Sigmoid colon (tissue), 7 donors: Measurements from ENCODE around the gene CAMSAP2. TPM values are rescaled to one million over a fixed set of nuclear protein-coding genes. Genes with fewer than 3 reads are reported as not detected.
"Not testable (repeated sequence)": the region's sequence is repeated elsewhere in the genome, so short reads cannot be mapped to it uniquely, and the experiment has no call there.

Source experiments
- DNase-seq: peaks from one replicate; pipeline ENCODE4 v3.0.0-alpha.2; 2019
- H3K27ac ChIP-seq, 4 donors: fragments of 200-600 bp; sonication (generic); one replicate each; pipeline ENCODE4 v1.5.1; 2016 to 2019; ENCODE audit warnings: mild to moderate bottlenecking in 1 of 4
- H3K27me3 ChIP-seq, 3 donors: fragments of 200-600 bp; sonication (generic); one replicate each; pipeline ENCODE4 v1.5.1; 2019; ENCODE audit warnings: mild to moderate bottlenecking in 1 of 3
- H3K36me3 ChIP-seq, 4 donors: fragments of 200-600 bp; sonication (generic); one replicate each; pipeline ENCODE4 v1.5.1; 2016 to 2019
- H3K4me1 ChIP-seq, 4 donors: fragments of 200-600 bp; sonication (generic); one replicate each; pipeline ENCODE4 v1.5.1; 2017 to 2019
- H3K4me3 ChIP-seq, 4 donors: fragments of 200-600 bp; sonication (generic); one replicate each; pipeline ENCODE4 v1.5.1; 2017 to 2019; ENCODE audit warnings: mild to moderate bottlenecking in 2 of 4, moderate library complexity in 1 of 4
- H3K9me3 ChIP-seq, 4 donors: fragments of 200-600 bp in 3 of 4; sonication (generic) in 3 of 4; one replicate each; pipeline versions ENCODE4 v1.5.1 to v1.6.1; 2013 to 2019
- CTCF ChIP-seq, 4 experiments: fragments of 450-650 bp in 3 of 4; fragments of 200-600 bp in 1 of 4; IDR thresholded peaks; one replicate each; pipeline ENCODE4 v1.5.1; 2016 to 2019; ENCODE audit warnings: antibody characterized with exemption in 4 of 4, mild to moderate bottlenecking in 3 of 4, moderate library complexity in 2 of 4
- EP300 ChIP-seq, 4 donors: sonication (generic); formaldehyde crosslinking; IDR thresholded peaks; one replicate each; pipeline ENCODE4 v1.6.1; 2017; ENCODE audit warnings: antibody characterized with exemption in 4 of 4
- POLR2A ChIP-seq, 2 donors: fragments of 450-650 bp; IDR thresholded peaks; one replicate each; pipeline ENCODE4 v1.6.1; 2016; ENCODE audit warnings: antibody characterized with exemption in 2 of 2, mild to moderate bottlenecking in 2 of 2, moderate library complexity in 2 of 2
- POLR2AphosphoS5 ChIP-seq, 4 donors: sonication (generic); formaldehyde crosslinking; IDR thresholded peaks; one replicate each; pipeline ENCODE4 v1.6.1; 2017; ENCODE audit warnings: antibody characterized with exemption in 4 of 4
- WGBS, 2 donors: extraction: QIAGEN DNeasy Blood & Tissue Kit; methylation state at CpG; one replicate each; pipeline ENCODE4 v1.1.7; 2013; 5-methylcytosine and 5-hydroxymethylcytosine counted together
- intact Hi-C: fragments of 100-400 bp; cut with DNase I; formaldehyde crosslinking; loops from one replicate; pipeline ENCODE4 v1.15.1; 2023
- polyA plus RNA-seq, 3 donors: library from polyadenylated mRNA; stranded (reverse); fragments of 200-250 nt; gene quantifications; one replicate each; pipeline ENCODE4 v1.2.3, GENCODE V29; 2013
- total RNA-seq, 4 donors: library from RNA; depleted of rRNA; stranded (reverse); fragments of >200 nt; gene quantifications; one replicate each; pipeline ENCODE4 v1.1.0, GENCODE V29; 2016
- donor health status: healthy with polysubstance abuse.
- donor health status: Bipolar disorder and iron deficiency.
- donor health status: healthy.

CAMSAP2 gene
- total and polyA plus RNA-seq, 7 donors: 1.2 to 40.7 (median 31.8) TPM

DNA sequence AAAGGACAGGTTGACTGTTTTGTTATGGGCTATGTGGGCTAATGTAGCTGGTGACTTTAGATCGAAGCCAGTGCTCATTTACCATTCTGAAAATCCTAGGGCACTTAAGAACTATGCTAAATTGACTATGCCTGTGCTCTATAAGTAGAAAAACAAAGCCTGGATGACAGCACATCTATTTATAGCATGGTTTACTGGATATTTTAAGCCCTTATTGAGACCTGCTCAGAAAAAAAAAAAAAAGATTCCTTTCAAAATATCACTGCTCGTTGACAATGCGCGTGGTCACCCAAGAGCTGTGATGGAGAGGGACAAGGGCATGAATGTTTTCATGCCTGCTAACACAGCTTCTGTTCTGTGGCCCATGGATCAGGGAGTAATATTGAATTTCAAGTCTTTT, 48.1 kb downstream of the CAMSAP2 start:
- H3K27ac ChIP-seq: no peak overlapping the region
- H3K4me1 ChIP-seq: peaks cover 0 to 7% (median 0%) of the 10 kb centered on the region in 4 donors
- TF ChIP-seq POLR2A (IDR thresholded peaks at IDR 0.05): no peak
- TF ChIP-seq POLR2AphosphoS5 (IDR thresholded peaks at IDR 0.05): no peak
- no peak for TF ChIP-seq CTCF (IDR thresholded peaks at IDR 0.05)
- TF ChIP-seq EP300 (IDR thresholded peaks at IDR 0.05): no peak
- H3K9me3 ChIP-seq: no peaks in the 10 kb centered on the region
- no peak overlapping the region for H3K4me3 ChIP-seq
- H3K36me3 ChIP-seq: peaks cover 0 to 6% (median 0%) of the 10 kb centered on the region in 4 donors
- H3K27me3 ChIP-seq: no peaks in the 10 kb centered on the region
- intact Hi-C loops: no loop called here
- 82 to 94% methylated on average over 4 of the region's 4 CpGs for WGBS, 2 donors
- DNase-seq: no peak

DNA sequence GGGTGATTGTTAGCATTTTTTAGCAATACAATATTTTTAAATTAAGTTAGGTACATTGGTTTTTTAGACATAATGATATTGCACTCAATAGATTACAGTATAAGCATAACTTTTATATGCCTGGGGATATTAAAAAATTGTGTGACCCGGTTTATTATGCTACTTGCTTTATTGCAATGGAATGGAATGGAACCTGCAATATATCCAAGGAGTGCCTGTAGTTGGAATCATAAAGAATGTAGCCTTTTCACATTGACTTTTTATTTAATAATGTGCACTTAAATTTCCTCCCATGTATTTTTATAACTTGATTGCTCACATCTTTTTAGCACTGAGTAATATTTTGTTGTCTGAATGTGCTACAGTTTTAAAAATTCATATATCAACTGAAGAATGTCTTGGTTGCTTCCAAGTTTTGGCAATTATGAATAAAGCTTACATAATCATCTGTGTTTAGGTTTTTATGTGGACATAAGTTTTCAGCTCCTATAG, 49.2 kb downstream of the CAMSAP2 start:
- WGBS, 2 donors: 19 to 63% methylated on average over 1 of the region's 1 CpG

GRCh38 chr1:200791012-200791411, 52.3 kb downstream of the CAMSAP2 start:
- H3K27me3 ChIP-seq, H3K4me3 ChIP-seq, H3K27ac ChIP-seq, intact Hi-C loops, DNase-seq, H3K9me3 ChIP-seq, H3K36me3 ChIP-seq: not testable (repeated sequence)
- 85 to 95% methylated on average over 6 of the region's 6 CpGs for WGBS, 2 donors
- H3K4me1 ChIP-seq: peaks cover 0 to 33% (median 22%) of the 10 kb centered on the region in 4 donors

More for the DNA sequence above, 49.2 kb downstream of the CAMSAP2 start:
- DNase-seq: no peak
- no peaks in the 10 kb centered on the region for H3K9me3 ChIP-seq
- peaks cover 0 to 6% (median 0%) of the 10 kb centered on the region in 4 donors for H3K36me3 ChIP-seq
- no peaks in the 10 kb centered on the region for H3K27me3 ChIP-seq
- TF ChIP-seq CTCF (IDR thresholded peaks at IDR 0.05): no peak
- TF ChIP-seq POLR2A (IDR thresholded peaks at IDR 0.05): no peak
- intact Hi-C loops: no loop called here
- H3K27ac ChIP-seq: no peak overlapping the region
- peaks cover 0 to 6% (median 0%) of the 10 kb centered on the region in 4 donors for H3K4me1 ChIP-seq
- no peak overlapping the region for H3K4me3 ChIP-seq

- no peaks in the 10 kb centered on the region for H3K9me3 ChIP-seq
- no peak overlapping the region for H3K27ac ChIP-seq
- no peaks in the 10 kb centered on the region for H3K27me3 ChIP-seq
- H3K36me3 ChIP-seq: no peaks in the 10 kb centered on the region
- DNase-seq: no peak
- peaks cover 0 to 31% (median 24%) of the 10 kb centered on the region in 4 donors for H3K4me1 ChIP-seq
- no peak overlapping the region for H3K4me3 ChIP-seq
- WGBS, 2 donors: 65 to 76% methylated on average over 2 of the region's 2 CpGs
- TF ChIP-seq POLR2AphosphoS5 (IDR thresholded peaks at IDR 0.05): no peak
- TF ChIP-seq CTCF (IDR thresholded peaks at IDR 0.05): no peak
- intact Hi-C loops: no loop called here
Observed at GRCh38 chr1:200793677-200794076, 55.0 kb downstream of the CAMSAP2 start.

- H3K4me1 ChIP-seq: peaks cover 0 to 31% (median 24%) of the 10 kb centered on the region in 4 donors
- WGBS, 2 donors: 96 to 98% methylated on average over 1 of the region's 1 CpG
- H3K27ac ChIP-seq: peak overlapping the region in 1 of 4 donors; percentile 43
- TF ChIP-seq POLR2A (IDR thresholded peaks at IDR 0.05) (no peak), POLR2AphosphoS5 (IDR thresholded peaks at IDR 0.05) (no peak), CTCF (IDR thresholded peaks at IDR 0.05) (no peak), EP300 (IDR thresholded peaks at IDR 0.05) (no peak)
- no peak for DNase-seq
- H3K27me3 ChIP-seq: no peaks in the 10 kb centered on the region
- no peaks in the 10 kb centered on the region for H3K9me3 ChIP-seq
- H3K4me3 ChIP-seq: no peak overlapping the region
- intact Hi-C loops: no loop called here
- no peaks in the 10 kb centered on the region for H3K36me3 ChIP-seq
Observed at GRCh38 chr1:200794506-200795065, 55.9 kb downstream of the CAMSAP2 start.
